Breast epithelium (tissue), 3 donors: ENCODE results near the gene ANKRD11.
"Not testable (repeated sequence)": the region's sequence is repeated elsewhere in the genome, so short reads cannot be mapped to it uniquely, and the experiment has no call there.

ENCODE experiments used
- CTCF ChIP-seq, 3 donors: fragments of 450-650 bp; IDR thresholded peaks; one replicate each; pipeline ENCODE4 v1.5.1; 2016 to 2017; ENCODE audit warnings: antibody characterized with exemption in 3 of 3, mild to moderate bottlenecking in 3 of 3, moderate library complexity in 3 of 3
- POLR2A ChIP-seq: fragments of 450-650 bp; IDR thresholded peaks from one replicate; pipeline ENCODE4 v1.6.1; 2016; ENCODE audit warnings: antibody characterized with exemption, mild to moderate bottlenecking, moderate library complexity

GRCh38 chr16:89362540-89363223 lies 127.7 kb downstream of the ANKRD11 start:
- TF ChIP-seq POLR2A; CTCF (IDR thresholded peaks at IDR 0.05): not testable (repeated sequence)
